A673 (cell line): ENCODE measurements around the gene SOX6. TPM values are rescaled to one million over a fixed set of nuclear protein-coding genes. Genes with fewer than 3 reads are reported as not detected.
A peak's percentile ranks its signal among the peaks of the same experiment; 100 is the strongest.
"Not testable (repeated sequence)": the region's sequence is repeated elsewhere in the genome, so short reads cannot be mapped to it uniquely, and the experiment has no call there.

Experiments
- BruUV-seq: library from RNA; stranded (reverse); fragments of 400-500 nt; replicated peaks from 2 replicates; lab custom pipeline; 2021; lab: Mats Ljungman, UMichigan
- CTCF ChIA-PET: fragments of 300-600 bp; sonication (Branson Sonifier 250); formaldehyde crosslinking; loops from one replicate; lab custom pipeline; 2022; ENCODE audit warnings: antibody characterized with exemption; lab: Charles Lee
- POLR2A ChIA-PET: fragments of 300-600 bp; sonication (Branson Sonifier 250); formaldehyde crosslinking; loops from one replicate; lab custom pipeline; 2022; ENCODE audit warnings: antibody characterized with exemption; ENCODE audit not compliant: low non-redundant PET; lab: Charles Lee
- DNase-seq: peaks from one replicate; pipeline ENCODE4 v3.0.0-alpha.2; 2015; ENCODE audit warnings: low spot score
- H3K27ac ChIP-seq: fragments of 200-600 bp; sonication (generic); 2 replicates; pipeline ENCODE4 v1.5.1; 2016; ENCODE audit warnings: mixed run types, low read depth, mild to moderate bottlenecking, mixed read lengths, antibody characterized with exemption, low read length; ENCODE audit not compliant: poor library complexity, severe bottlenecking
- H3K27me3 ChIP-seq: fragments of 200-600 bp; sonication (generic); replicated peaks from 2 replicates; pipeline ENCODE4 v1.6.1; 2017; ENCODE audit warnings: mixed run types, low read depth, mild to moderate bottlenecking, mixed read lengths, antibody characterized with exemption, low read length; ENCODE audit not compliant: insufficient read depth, poor library complexity
- H3K36me3 ChIP-seq: fragments of 200-600 bp; sonication (generic); 2 replicates; pipeline ENCODE4 v1.6.1; 2016; ENCODE audit warnings: mixed run types, mild to moderate bottlenecking, mixed read lengths, antibody characterized with exemption, low read length; ENCODE audit not compliant: insufficient read depth, poor library complexity, severe bottlenecking
- H3K4me1 ChIP-seq: fragments of 200-600 bp; sonication (generic); 2 replicates; pipeline ENCODE4 v1.6.1; 2017; ENCODE audit warnings: mixed run types, mild to moderate bottlenecking, mixed read lengths, antibody characterized with exemption, low read length; ENCODE audit not compliant: insufficient read depth, poor library complexity, severe bottlenecking
- H3K4me3 ChIP-seq: fragments of 200-600 bp; sonication (generic); 2 replicates; pipeline ENCODE4 v1.5.1; 2016; ENCODE audit warnings: low read depth, mixed run types, mild to moderate bottlenecking, mixed read lengths, low read length; ENCODE audit not compliant: poor library complexity, severe bottlenecking
- H3K9me3 ChIP-seq: fragments of 200-600 bp; sonication (generic); 2 replicates; pipeline ENCODE4 v1.6.1; 2016; ENCODE audit warnings: mixed run types, low read depth, mild to moderate bottlenecking, mixed read lengths, antibody characterized with exemption, low read length; ENCODE audit not compliant: poor library complexity, severe bottlenecking
- CTCF ChIP-seq: fragments of 300-800, 200-600 bp; sonication (generic); conservative IDR thresholded peaks from 2 replicates; pipeline ENCODE4 v1.5.1; 2017; ENCODE audit warnings: low read depth, mild to moderate bottlenecking, antibody characterized with exemption, low read length, moderate library complexity, mixed read lengths
- EZH2 ChIP-seq: fragments of 200-600 bp; sonication (generic); IDR thresholded peaks from 2 replicates; pipeline ENCODE4 v1.6.1; 2017; ENCODE audit warnings: borderline replicate concordance, low read depth, mild to moderate bottlenecking, mixed read lengths, antibody characterized with exemption, low read length; ENCODE audit not compliant: poor library complexity, severe bottlenecking
- intact Hi-C: fragments of 100-400 bp; cut with micrococcal nuclease; formaldehyde crosslinking; loops from one replicate; pipeline ENCODE4 v1.10.0; 2022; ENCODE audit not compliant: unreplicated experiment
- total RNA-seq: library from RNA; stranded (reverse); gene quantifications from 2 replicates; pipeline ENCODE4 v1.2.3, GENCODE V29; 2021

SOX6 gene
- total RNA-seq, 1 experiment from 2014 or later = 27.5 TPM

DNA sequence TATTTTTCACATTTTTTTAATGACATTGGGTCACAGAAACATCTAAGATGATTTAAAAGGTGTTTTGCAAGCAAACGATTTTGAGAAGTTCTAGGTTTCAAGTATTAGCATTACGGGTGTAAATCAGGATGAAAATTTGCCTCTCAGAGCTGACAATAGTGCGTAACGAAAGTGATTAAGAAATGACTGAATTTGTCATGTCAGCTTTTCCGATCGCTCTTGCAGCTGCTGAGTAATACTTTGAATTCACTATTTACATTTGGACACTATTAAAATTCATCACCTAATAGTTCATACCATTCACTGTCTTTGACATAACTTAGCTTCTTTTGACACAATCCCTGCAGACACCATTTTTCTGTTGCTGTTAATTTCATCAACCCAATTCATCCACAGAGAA lies 205.2 kb downstream of the SOX6 start:
- no peaks in the 10 kb centered on the region for H3K9me3 ChIP-seq
- peaks cover 60% of the 10 kb centered on the region for H3K4me1 ChIP-seq
- BruUV-seq = no TSS peak
- H3K36me3 ChIP-seq = no peaks in the 10 kb centered on the region
- intact Hi-C loops = no loop called here
- DNase-seq = peak; percentile 72
- ChIA-PET POLR2A (no interaction called here), CTCF (no interaction called here)
- peak overlapping the region; percentile 30 for H3K27ac ChIP-seq
- TF ChIP-seq CTCF (no peak), EZH2 (no peak)
- no peak overlapping the region for H3K4me3 ChIP-seq
- H3K27me3 ChIP-seq = no peaks in the 10 kb centered on the region

DNA sequence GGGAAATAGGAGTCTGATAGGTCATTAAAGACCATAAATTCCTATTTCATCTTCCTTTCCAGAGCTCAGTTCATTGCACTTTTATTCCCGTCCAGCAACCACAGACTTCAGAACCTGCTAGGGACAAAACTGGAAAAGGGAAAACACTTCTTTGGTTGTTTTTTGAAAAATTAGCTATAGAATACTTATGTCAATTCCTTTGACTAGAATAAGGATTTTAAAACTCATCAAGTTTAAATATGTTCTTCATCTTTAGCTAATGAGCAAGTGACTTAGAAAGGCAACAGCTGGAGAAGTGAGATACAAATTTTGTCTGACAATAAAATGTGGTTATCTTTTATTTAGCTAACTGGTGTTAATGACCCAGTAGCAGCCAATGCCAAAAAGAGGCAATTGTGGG lies 206.9 kb downstream of the SOX6 start:
- Histone ChIP-seq H3K36me3 (no peaks in the 10 kb centered on the region), H3K27ac (no peak overlapping the region), H3K4me3 (no peak overlapping the region), H3K27me3 (no peaks in the 10 kb centered on the region), H3K9me3 (no peaks in the 10 kb centered on the region), H3K4me1 (peaks cover 53% of the 10 kb centered on the region)
- no TSS peak for BruUV-seq
- ChIA-PET POLR2A (no interaction called here), CTCF (no interaction called here)
- DNase-seq = no peak
- TF ChIP-seq CTCF (no peak), EZH2 (no peak)
- intact Hi-C loops = no loop called here

GRCh38 chr11:16148301-16148931 lies 207.9 kb downstream of the SOX6 start:
- POLR2A ChIA-PET = no interaction called here
- no TSS peak for BruUV-seq
- H3K36me3 ChIP-seq = no peaks in the 10 kb centered on the region
- DNase-seq = peak; percentile 82
- H3K27ac ChIP-seq = peak overlapping the region; percentile 52
- H3K9me3 ChIP-seq = no peaks in the 10 kb centered on the region
- H3K4me3 ChIP-seq = no peak overlapping the region
- H3K27me3 ChIP-seq = no peaks in the 10 kb centered on the region
- intact Hi-C loops = no loop called here
- peaks cover 51% of the 10 kb centered on the region for H3K4me1 ChIP-seq
- TF ChIP-seq EZH2 (no peak), CTCF (no peak)
- CTCF ChIA-PET = no interaction called here

DNA sequence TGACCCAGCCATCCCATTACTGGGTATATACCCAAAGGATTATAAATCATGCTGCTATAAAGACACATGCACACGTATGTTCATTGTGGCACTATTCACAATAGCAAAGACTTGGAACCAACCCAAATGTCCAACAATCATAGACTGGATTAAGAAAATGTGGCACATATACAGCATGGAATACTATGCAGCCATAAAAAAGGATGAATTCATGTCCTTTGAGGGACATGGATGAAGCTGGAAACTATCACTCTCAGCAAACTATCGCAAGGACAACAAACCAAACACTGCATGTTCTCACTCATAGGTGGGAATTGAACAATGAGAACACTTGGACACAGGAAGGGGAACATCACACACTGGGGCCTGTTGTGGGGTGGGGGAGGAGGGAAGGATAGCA lies 209.4 kb downstream of the SOX6 start:
- H3K9me3 ChIP-seq, H3K4me3 ChIP-seq, H3K27me3 ChIP-seq, H3K36me3 ChIP-seq, H3K27ac ChIP-seq, BruUV-seq, DNase-seq, POLR2A ChIA-PET, intact Hi-C loops, CTCF ChIA-PET: not testable (repeated sequence)
- H3K4me1 ChIP-seq = peaks cover 45% of the 10 kb centered on the region

DNA sequence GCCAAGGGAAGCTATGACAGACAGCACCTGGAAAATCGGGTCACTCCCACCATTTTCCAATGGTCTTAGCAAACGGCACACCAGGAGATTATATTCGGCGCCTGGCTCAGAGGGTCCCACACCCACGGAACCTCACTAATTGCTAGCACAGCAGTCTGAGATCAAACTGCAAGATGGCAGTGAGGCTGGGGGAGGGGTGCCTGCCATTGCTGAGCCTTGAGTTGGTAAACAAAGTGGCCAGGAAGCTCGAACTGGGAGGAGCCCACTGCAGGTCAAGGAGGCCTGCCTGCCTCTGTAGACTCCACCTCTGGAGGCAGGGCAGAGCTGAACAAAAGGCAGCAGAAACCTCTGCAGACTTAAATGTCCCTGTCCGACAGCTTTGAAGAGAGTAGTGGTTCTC lies 214.7 kb downstream of the SOX6 start:
- H3K4me3 ChIP-seq, BruUV-seq, H3K9me3 ChIP-seq, intact Hi-C loops, H3K27me3 ChIP-seq, DNase-seq, H3K27ac ChIP-seq, POLR2A ChIA-PET, CTCF ChIA-PET, H3K36me3 ChIP-seq, H3K4me1 ChIP-seq: not testable (repeated sequence)
